Measurements from ENCODE around the gene VWC2L. TPM values are rescaled to one million over a fixed set of nuclear protein-coding genes. Genes with fewer than 3 reads are reported as not detected.
A peak's percentile ranks its signal among the peaks of the same experiment; 100 is the strongest.

Gene VWC2L
- total RNA-seq, 1 experiment from 2014 or later = not detected

DNA sequence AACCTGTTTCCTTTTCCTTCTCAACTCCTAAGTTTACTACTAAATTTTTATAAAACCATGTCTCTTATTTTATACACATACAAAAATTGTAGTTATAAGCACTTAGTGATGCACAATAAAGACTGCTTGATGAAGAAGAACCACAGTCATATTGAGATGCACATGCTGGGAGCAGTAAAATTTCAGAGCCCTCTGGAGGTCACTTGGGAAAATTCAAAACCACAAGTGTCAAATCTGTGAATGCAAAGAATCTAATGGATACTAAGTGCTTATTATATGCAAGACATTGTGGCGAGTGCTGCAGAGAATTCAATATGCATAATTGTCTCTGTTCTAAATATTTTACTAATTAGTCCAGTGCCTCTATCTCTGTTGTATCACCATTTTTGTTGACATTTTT lies 180.5 kb downstream of the VWC2L start:
- Histone ChIP-seq H3K27me3 (ENCODE audit: insufficient read depth, low read depth) (no peaks in the 10 kb centered on the region), H3K27ac (no peak overlapping the region), H4K20me1 (ENCODE audit: insufficient read depth) (no peaks in the 10 kb centered on the region), H2AFZ (no peak overlapping the region), H3K36me3 (ENCODE audit: low read depth) (no peaks in the 10 kb centered on the region), H3K9me3 (ENCODE audit: insufficient read depth, low read depth) (no peaks in the 10 kb centered on the region; the same call in 1 of the 2 replicates), H3K4me3 (no peak overlapping the region), H3K4me2 (no peak overlapping the region), H3F3A (ENCODE audit: insufficient read depth, low read depth) (no peaks in the 10 kb centered on the region), H3K9me2 (ENCODE audit: insufficient read depth) (no peaks in the 10 kb centered on the region), H3K4me1 (replicated peaks; ENCODE audit: insufficient read depth) (no peaks in the 10 kb centered on the region), H3K79me2 (ENCODE audit: low read depth) (no peaks in the 10 kb centered on the region)
- CTCF ChIA-PET = no interaction called here
- TF ChIP-seq EZH2 (IDR thresholded peaks at IDR 0.05; ENCODE audit: low read depth) = no peak
- no TSS peak for BruUV-seq (replicated peaks)
- POLR2A ChIA-PET (ENCODE audit: unreplicated experiment) = no interaction called here
- intact Hi-C loops (cut with micrococcal nuclease; ENCODE audit: unreplicated experiment) = no loop called here
- DNase-seq = peak in 1 of 2 experiments; percentile 28

DNA sequence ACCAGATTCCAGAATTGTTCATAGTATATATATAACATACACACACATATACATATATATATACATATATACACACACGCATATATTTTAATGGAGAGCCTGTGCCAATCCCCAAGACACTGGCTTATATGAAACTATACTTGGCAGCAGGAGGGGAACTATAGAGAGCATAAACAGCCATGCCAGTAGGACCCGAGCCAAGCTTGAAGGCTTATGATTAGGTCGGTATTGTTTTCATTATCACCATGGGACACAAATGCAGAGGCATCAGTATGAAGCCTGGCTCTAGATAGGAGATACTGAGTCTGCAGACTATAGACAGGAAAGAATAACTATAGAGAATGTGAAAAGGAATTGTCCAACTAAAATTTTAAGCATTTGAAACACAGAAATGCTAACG lies 181.2 kb downstream of the VWC2L start:
- Histone ChIP-seq H3K4me2 (no peak overlapping the region), H3K9me2 (ENCODE audit: insufficient read depth) (no peaks in the 10 kb centered on the region), H3K9me3 (ENCODE audit: insufficient read depth, low read depth) (no peaks in the 10 kb centered on the region; the same call in 1 of the 2 replicates), H2AFZ (no peak overlapping the region), H4K20me1 (ENCODE audit: insufficient read depth) (no peaks in the 10 kb centered on the region), H3K4me3 (no peak overlapping the region), H3K27ac (no peak overlapping the region), H3F3A (ENCODE audit: insufficient read depth, low read depth) (no peaks in the 10 kb centered on the region), H3K79me2 (ENCODE audit: low read depth) (no peaks in the 10 kb centered on the region), H3K4me1 (replicated peaks; ENCODE audit: insufficient read depth) (no peaks in the 10 kb centered on the region), H3K36me3 (ENCODE audit: low read depth) (no peaks in the 10 kb centered on the region), H3K27me3 (ENCODE audit: insufficient read depth, low read depth) (no peaks in the 10 kb centered on the region)
- TF ChIP-seq CTCF (conservative IDR thresholded peaks at IDR 0.05) (no peak), EZH2 (IDR thresholded peaks at IDR 0.05; ENCODE audit: low read depth) (no peak)
- no TSS peak for BruUV-seq (replicated peaks)
- intact Hi-C loops (cut with micrococcal nuclease; ENCODE audit: unreplicated experiment) = no loop called here
- peak in 1 of 2 experiments; percentile 11 for DNase-seq
- ChIA-PET CTCF (no interaction called here), POLR2A (ENCODE audit: unreplicated experiment) (no interaction called here)

DNA sequence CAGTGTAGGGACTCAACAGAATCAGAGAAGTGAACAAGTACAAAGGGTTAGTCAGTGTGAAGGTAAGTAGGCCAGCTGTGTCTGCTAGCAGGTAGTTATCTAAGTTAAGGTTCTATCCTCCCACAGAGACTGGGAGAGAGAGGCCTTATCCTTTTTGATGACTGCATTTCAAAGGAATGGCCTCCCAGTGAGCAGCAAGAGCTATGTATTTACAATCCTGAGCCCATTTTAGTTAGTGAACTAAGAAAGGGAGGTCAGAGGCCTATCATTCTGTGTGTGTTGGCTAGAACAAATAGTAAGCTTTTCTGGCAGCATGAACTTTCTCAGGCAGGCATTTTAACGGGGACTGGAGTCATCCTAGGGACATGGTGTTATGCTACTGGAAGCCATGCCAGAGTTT lies 182.9 kb downstream of the VWC2L start:
- BruUV-seq (replicated peaks) = no TSS peak
- Histone ChIP-seq H2AFZ (no peak overlapping the region), H3K9me3 (ENCODE audit: insufficient read depth, low read depth) (no peaks in the 10 kb centered on the region; the same call in 1 of the 2 replicates), H4K20me1 (ENCODE audit: insufficient read depth) (no peaks in the 10 kb centered on the region), H3K9me2 (ENCODE audit: insufficient read depth) (0 out of 2 replicates have a peak, but pooled peaks cover 5% of the 10 kb centered on the region), H3K36me3 (ENCODE audit: low read depth) (no peaks in the 10 kb centered on the region), H3K79me2 (ENCODE audit: low read depth) (no peaks in the 10 kb centered on the region), H3K27me3 (ENCODE audit: insufficient read depth, low read depth) (no peaks in the 10 kb centered on the region), H3F3A (ENCODE audit: insufficient read depth, low read depth) (no peaks in the 10 kb centered on the region), H3K4me2 (no peak overlapping the region), H3K4me3 (no peak overlapping the region), H3K4me1 (replicated peaks; ENCODE audit: insufficient read depth) (no peaks in the 10 kb centered on the region), H3K27ac (no peak overlapping the region)
- peak in 1 of 2 experiments; percentile 48 for DNase-seq
- no peak for TF ChIP-seq CTCF (conservative IDR thresholded peaks at IDR 0.05)
- no peak for TF ChIP-seq EZH2 (IDR thresholded peaks at IDR 0.05; ENCODE audit: low read depth)
- ChIA-PET POLR2A (ENCODE audit: unreplicated experiment) (no interaction called here), CTCF (interaction anchor here (0.6 kb wide), 1 partner anchor 1741 kb away, joined by 3 read pairs; no protein-coding TSS in a partner anchor)
- intact Hi-C loops (cut with micrococcal nuclease; ENCODE audit: unreplicated experiment) = no loop called here
